ENCODE data around the gene BBS7. TPM values are rescaled to one million over a fixed set of nuclear protein-coding genes. Genes with fewer than 3 reads are reported as not detected.

BBS7 gene
- total RNA-seq, 1 experiment from 2014 or later: 26.2 TPM

GRCh38 chr4:121829511-121829910 is 40.8 kb downstream of the BBS7 start:
- no peak overlapping the region for H2AK5ac ChIP-seq (ENCODE audit: insufficient read length, low read length)
- H3K14ac ChIP-seq (ENCODE audit: insufficient read depth, low read length): no peak overlapping the region
- no peak overlapping the region for H3K18ac ChIP-seq (ENCODE audit: insufficient read length, low read depth, low read length)
- Mint-ChIP-seq H3K4me1 (no peaks in the 10 kb centered on the region), H3K4me3 (no peak overlapping the region), H3K9me3 (no peaks in the 10 kb centered on the region), H3K36me3 (ENCODE audit: insufficient read depth in 1 of 3, low read depth in 3 of 3) (peaks cover 0 to 8% (median 0%) of the 10 kb centered on the region in 3 experiments; a peak in 2 of 7 replicates), H3K27ac (no peak overlapping the region), H3K27me3 (ENCODE audit: low read depth) (no peaks in the 10 kb centered on the region)
- H3K56ac ChIP-seq (ENCODE audit: insufficient read length, low read depth, low read length): no peak overlapping the region
- H2BK120ac ChIP-seq (ENCODE audit: low read depth, low read length, poor library complexity, severe bottlenecking): no peak overlapping the region
- no peaks in the 10 kb centered on the region for H3K4me1 ChIP-seq (ENCODE audit: insufficient read depth, low read length)
- no peak overlapping the region for H2BK5ac ChIP-seq (ENCODE audit: insufficient read length, low read length)
- H3T11ph ChIP-seq (ENCODE audit: low read length): no peak overlapping the region
- H3K9ac ChIP-seq (ENCODE audit: extremely low read depth, insufficient read length, low read length): no peak overlapping the region
- H3K79me2 ChIP-seq (ENCODE audit: insufficient read depth, low read length): no peaks in the 10 kb centered on the region
- no peak for TF ChIP-seq CTCF (conservative IDR thresholded peaks at IDR 0.05)
- DNase-seq: no peak
- no peaks in the 10 kb centered on the region for H4K20me1 ChIP-seq (ENCODE audit: control insufficient read depth, insufficient read depth, insufficient read length)
- H3K23ac ChIP-seq (ENCODE audit: insufficient read length, low read depth, low read length): no peak overlapping the region
- no CpG with 5 or more reads among the region's 5 CpGs for WGBS (ENCODE audit: extremely low coverage, insufficient read length, low lambda C conversion rate)
- H3K4ac ChIP-seq (ENCODE audit: low read depth, low read length): no peak overlapping the region
- no peak overlapping the region for H2AFZ ChIP-seq (ENCODE audit: low read length)
- H3K79me1 ChIP-seq (ENCODE audit: insufficient read depth, low read depth, low read length, poor library complexity, severe bottlenecking): no peaks in the 10 kb centered on the region
- no peak overlapping the region for H4K91ac ChIP-seq (ENCODE audit: insufficient read length, low read depth, low read length)
- H2BK20ac ChIP-seq (ENCODE audit: low read depth, low read length, poor library complexity, severe bottlenecking): no peak overlapping the region
- no peak overlapping the region for H2BK15ac ChIP-seq (ENCODE audit: low read depth, low read length)
- no peak overlapping the region for H2BK12ac ChIP-seq (ENCODE audit: insufficient read length, low read depth, low read length)
- H3K23me2 ChIP-seq (ENCODE audit: insufficient read length, low read depth, low read length, poor library complexity, severe bottlenecking): no peaks in the 10 kb centered on the region
- no peaks in the 10 kb centered on the region for H3K9me3 ChIP-seq (ENCODE audit: control insufficient read depth, low read depth, low read length)
- H3K4me2 ChIP-seq (ENCODE audit: insufficient read depth, insufficient read length, low read length): no peak overlapping the region
- H3K27ac ChIP-seq (ENCODE audit: insufficient read length, low read depth, low read length): no peak overlapping the region
- H4K5ac ChIP-seq (ENCODE audit: insufficient read length, low read depth, low read length): no peak overlapping the region
- no peak overlapping the region for H4K8ac ChIP-seq (replicated peaks; ENCODE audit: insufficient read length, low read depth, low read length)
- H3K27me3 ChIP-seq (ENCODE audit: insufficient read depth, low read length): no peaks in the 10 kb centered on the region
